NCI-H146 (cell line): Measurements from ENCODE around the gene ADCY6.

Source experiments
- DNase-seq: peaks from one replicate; lab custom pipeline; 2025; lab: John Stamatoyannopoulos, UW

The ADCY6 gene

GRCh38 chr12:48788854-48789775 is at the start of gene ADCY6:
ADCY6 (minus strand) TSS chr12:48789089; CDS start chr12:48783434, 5,655 bp downstream.
- peak; percentile 82 for DNase-seq

GRCh38 chr12:48838048-48838447 is 49.2 kb upstream of the ADCY6 start:
- no peak for DNase-seq

GRCh38 chr12:48832321-48833060 is 43.6 kb upstream of the ADCY6 start:
- no peak for DNase-seq

GRCh38 chr12:48831257-48831656 is 42.4 kb upstream of the ADCY6 start:
- no peak for DNase-seq

- no peak for DNase-seq
Measured at GRCh38 chr12:48828841-48829575, 40.1 kb upstream of the ADCY6 start.

- DNase-seq: no peak
Measured at GRCh38 chr12:48828293-48828692, 39.4 kb upstream of the ADCY6 start.

- no peak for DNase-seq
Measured at GRCh38 chr12:48827513-48828096, 38.7 kb upstream of the ADCY6 start.

GRCh38 chr12:48827026-48827425 is 38.1 kb upstream of the ADCY6 start:
- no peak for DNase-seq

- no peak for DNase-seq
Measured at GRCh38 chr12:48826209-48826855, 37.4 kb upstream of the ADCY6 start.

GRCh38 chr12:48824905-48825304 is 36.0 kb upstream of the ADCY6 start:
- no peak for DNase-seq

GRCh38 chr12:48824112-48824511 is 35.2 kb upstream of the ADCY6 start:
- DNase-seq: no peak

- DNase-seq: no peak
Measured at GRCh38 chr12:48823281-48823680, 34.4 kb upstream of the ADCY6 start.

GRCh38 chr12:48822711-48823110 is 33.8 kb upstream of the ADCY6 start:
- DNase-seq: no peak

- DNase-seq: no peak
Measured at GRCh38 chr12:48822139-48822538, 33.2 kb upstream of the ADCY6 start.

GRCh38 chr12:48819986-48820725 is 31.3 kb upstream of the ADCY6 start:
- DNase-seq: no peak

GRCh38 chr12:48818831-48819590 is 30.1 kb upstream of the ADCY6 start:
- peak; percentile 66 for DNase-seq

GRCh38 chr12:48817873-48818830 is 29.3 kb upstream of the ADCY6 start, which contains the start of gene CACNB3:
CACNB3 (plus strand) TSS chr12:48818496; CDS start chr12:48818930, 434 bp downstream.
- DNase-seq: peak; percentile 92

- no peak for DNase-seq
Measured at GRCh38 chr12:48816143-48816854, 27.4 kb upstream of the ADCY6 start.
